OCI-LY1 (cell line): ENCODE results near the gene OGA.

Source experiments
- EZH2 ChIP-seq: fragments of 200-600 bp; sonication (generic), shearing (Covaris generic); IDR thresholded peaks from 2 replicates; pipeline ENCODE4 v1.8.0; 2017; ENCODE audit warnings: borderline replicate concordance, mixed run types, mild to moderate bottlenecking, antibody characterized with exemption, low read length, moderate library complexity, mixed read lengths
- TF ChIP-seq, protein P1 (sequence below): fragments of 200-600 bp; sonication (generic), shearing (Covaris generic); IDR thresholded peaks from 2 replicates; pipeline ENCODE4 v1.5.1; 2017; ENCODE audit warnings: mild to moderate bottlenecking, antibody characterized with exemption, low read length, moderate library complexity, mixed read lengths

- TF ChIP-seq, protein P1, sequence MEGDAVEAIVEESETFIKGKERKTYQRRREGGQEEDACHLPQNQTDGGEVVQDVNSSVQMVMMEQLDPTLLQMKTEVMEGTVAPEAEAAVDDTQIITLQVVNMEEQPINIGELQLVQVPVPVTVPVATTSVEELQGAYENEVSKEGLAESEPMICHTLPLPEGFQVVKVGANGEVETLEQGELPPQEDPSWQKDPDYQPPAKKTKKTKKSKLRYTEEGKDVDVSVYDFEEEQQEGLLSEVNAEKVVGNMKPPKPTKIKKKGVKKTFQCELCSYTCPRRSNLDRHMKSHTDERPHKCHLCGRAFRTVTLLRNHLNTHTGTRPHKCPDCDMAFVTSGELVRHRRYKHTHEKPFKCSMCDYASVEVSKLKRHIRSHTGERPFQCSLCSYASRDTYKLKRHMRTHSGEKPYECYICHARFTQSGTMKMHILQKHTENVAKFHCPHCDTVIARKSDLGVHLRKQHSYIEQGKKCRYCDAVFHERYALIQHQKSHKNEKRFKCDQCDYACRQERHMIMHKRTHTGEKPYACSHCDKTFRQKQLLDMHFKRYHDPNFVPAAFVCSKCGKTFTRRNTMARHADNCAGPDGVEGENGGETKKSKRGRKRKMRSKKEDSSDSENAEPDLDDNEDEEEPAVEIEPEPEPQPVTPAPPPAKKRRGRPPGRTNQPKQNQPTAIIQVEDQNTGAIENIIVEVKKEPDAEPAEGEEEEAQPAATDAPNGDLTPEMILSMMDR: no peak
- TF ChIP-seq EZH2: no peak
Observed at GRCh38 chr10:101759309-101760247, 58.7 kb downstream of the OGA start.
